H7 (cell line): Measurements from ENCODE around the gene COMP. TPM values are rescaled to one million over a fixed set of nuclear protein-coding genes. Genes with fewer than 3 reads are reported as not detected.

ENCODE experiments used
- DNase-seq: peaks from one replicate; pipeline ENCODE4 v3.0.0; 2012
- H3K27me3 ChIP-seq: 2 replicates; pipeline ENCODE4 v1.6.0; 2011; ENCODE audit warnings: mild to moderate bottlenecking, low read length; ENCODE audit not compliant: control insufficient read depth, insufficient read depth
- H3K36me3 ChIP-seq: replicated peaks from 2 replicates; pipeline ENCODE4 v1.5.1; 2011; ENCODE audit warnings: low read length; ENCODE audit not compliant: control insufficient read depth, insufficient read depth
- H3K4me3 ChIP-seq: 2 replicates; pipeline ENCODE4 v1.5.1; 2011; ENCODE audit warnings: low read depth, mild to moderate bottlenecking, control low read depth, low read length, moderate library complexity; ENCODE audit not compliant: insufficient read depth
- total RNA-seq: library from RNA; depleted of rRNA; stranded (reverse); fragments of >200 nt; shearing (Covaris generic); gene quantifications from 2 replicates; pipeline ENCODE4 v1.2.3, GENCODE V29; 2014

The COMP gene
- total RNA-seq, 1 experiment from 2014 or later: not detected

DNA sequence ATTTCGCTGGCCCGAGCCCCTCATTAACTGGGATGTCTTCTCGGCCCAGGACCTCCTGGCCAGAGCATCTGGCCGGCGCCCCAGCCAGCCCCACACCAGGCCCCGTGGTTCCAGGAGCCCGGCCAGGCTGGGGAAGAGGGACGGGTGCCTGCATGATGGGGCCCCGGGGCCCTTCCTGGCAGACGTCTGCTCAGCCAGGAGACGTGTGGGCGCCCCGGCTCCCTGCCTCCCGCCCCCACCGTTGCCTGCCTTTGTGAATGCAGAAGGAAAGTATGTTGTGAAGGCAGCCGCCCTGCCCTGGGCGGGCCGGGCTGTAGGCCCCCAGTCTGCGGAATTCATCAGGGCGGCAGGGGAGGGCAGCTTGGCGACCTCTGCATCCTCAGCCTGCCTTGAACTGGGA, 4.4 kb upstream of the COMP start:
- Histone ChIP-seq H3K27me3 (peaks cover 65% of the 10 kb centered on the region), H3K4me3 (no peak overlapping the region), H3K36me3 (no peaks in the 10 kb centered on the region)
- DNase-seq: peak; percentile 78

DNA sequence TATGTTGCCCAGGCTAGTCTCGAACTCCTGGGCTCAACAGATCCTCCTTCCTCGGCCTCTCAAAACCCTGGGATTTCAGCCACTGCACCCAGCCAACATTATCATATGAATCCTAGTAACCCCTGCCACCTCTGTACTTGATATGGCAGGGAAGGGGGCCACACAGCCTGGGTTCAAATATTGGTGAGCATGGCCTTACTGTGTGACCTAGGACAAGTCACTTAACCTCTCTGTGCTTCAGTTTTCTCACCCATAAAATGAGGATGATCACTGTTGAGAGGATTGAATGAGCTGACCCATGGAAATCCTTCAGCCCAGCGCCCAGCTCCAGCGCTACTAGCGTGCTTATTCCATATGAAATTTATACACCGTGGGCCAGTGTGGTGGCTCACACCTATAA, 3.6 kb upstream of the COMP start:
- no peak for DNase-seq
- no peaks in the 10 kb centered on the region for H3K36me3 ChIP-seq
- peaks cover 67% of the 10 kb centered on the region for H3K27me3 ChIP-seq
- no peak overlapping the region for H3K4me3 ChIP-seq

DNA sequence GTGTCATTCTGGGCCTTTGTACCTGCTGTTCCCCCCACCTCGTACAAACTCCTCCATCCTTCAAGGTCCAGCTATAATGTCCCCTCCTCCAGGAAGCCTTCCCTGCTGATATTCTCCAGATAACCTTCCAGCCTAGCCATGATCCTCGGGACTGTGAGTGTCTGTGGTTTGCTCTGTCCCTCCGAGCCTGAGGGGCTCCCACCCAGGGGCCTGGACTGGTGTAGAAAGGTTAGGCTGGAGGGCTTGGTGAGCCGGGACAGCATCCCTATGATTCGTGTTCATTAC, 2.9 kb upstream of the COMP start:
- peak; percentile 23 for DNase-seq
- peaks cover 71% of the 10 kb centered on the region for H3K27me3 ChIP-seq
- no peak overlapping the region for H3K4me3 ChIP-seq
- H3K36me3 ChIP-seq: no peaks in the 10 kb centered on the region

DNA sequence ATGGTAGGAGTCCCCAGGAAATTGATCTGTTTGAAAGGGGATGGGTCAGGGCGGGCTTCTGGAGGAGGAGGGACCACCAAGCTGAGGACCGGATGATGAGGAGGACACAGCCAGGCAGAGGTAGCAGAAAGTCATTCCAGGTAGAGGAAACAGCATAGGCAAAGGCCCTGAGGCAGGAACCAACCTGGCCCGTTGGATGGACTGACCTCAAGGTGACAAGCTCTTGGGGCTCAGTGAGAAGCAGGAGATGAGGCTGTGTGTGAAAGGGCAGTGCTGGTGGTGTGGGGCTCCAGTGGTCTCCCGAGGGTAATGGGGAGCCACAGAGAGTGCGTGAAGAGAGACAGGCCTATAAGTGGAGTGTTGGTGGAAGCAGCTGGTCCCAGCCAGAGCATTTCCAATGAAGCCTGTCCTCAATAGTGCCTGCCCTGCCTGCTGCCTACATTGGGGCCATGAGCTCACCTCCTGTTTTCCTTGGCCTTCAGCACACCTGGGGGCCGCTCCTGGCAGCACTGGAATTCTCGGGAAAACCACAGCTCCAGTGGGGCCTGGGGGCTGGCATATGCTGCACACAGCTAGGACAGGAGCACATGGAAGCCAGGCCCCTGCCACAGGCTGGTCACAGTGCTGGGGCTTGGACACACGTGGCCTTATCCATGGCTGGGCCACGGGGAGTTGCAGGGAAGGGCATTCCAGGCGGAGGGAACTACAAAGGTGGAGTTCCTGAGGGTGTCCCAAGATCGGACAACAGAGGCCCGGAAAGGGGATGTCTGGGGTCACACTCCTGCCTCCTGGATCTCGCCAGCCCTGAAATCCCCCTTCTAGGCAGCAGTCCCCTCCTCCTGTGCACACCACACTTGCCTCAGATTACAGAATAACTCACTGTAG, 2.3 kb upstream of the COMP start:
- DNase-seq: peak; percentile 22
- Histone ChIP-seq H3K4me3 (no peak overlapping the region), H3K27me3 (peaks cover 72% of the 10 kb centered on the region), H3K36me3 (no peaks in the 10 kb centered on the region)

DNA sequence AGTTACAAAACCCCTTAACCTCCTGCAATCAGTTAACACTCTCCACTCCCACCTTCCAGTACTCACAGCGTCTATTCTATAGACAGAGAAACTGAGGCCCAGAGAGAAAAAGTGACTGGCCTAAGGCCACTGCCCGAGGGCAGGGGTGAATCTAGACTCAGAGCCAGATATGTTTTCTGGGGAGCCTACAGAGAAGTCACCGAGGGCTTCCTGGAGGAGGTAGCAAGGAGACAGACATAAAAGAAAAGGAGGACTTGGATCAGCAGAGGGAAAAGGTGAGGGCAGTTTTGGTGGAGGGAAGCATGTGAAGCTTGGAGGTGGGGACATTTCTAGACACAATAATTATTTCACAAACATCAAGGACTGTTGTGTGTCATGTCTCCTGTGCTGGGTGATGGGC, 1.6 kb upstream of the COMP start:
- Histone ChIP-seq H3K27me3 (peaks cover 75% of the 10 kb centered on the region), H3K36me3 (no peaks in the 10 kb centered on the region), H3K4me3 (no peak overlapping the region)
- DNase-seq: no peak

DNA sequence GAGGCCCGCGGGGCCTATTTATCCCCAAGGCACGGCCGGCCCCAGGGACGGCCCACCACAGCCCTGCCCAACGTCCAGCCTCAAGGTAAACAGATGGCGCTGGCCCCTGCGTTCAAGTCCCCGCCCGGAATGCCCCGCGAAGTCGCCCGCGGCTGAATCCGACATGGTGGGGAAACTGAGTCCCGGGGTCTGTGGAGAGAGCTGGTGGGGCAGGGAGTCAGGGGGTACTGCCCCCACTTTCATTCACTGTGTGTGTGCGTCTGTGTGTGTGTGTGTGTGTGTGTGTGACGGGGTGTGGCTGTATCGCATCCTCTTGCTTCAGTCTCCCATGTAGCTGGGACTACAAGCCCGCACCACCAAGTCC, 192 bp upstream of the COMP start:
- H3K4me3 ChIP-seq: no peak overlapping the region
- H3K36me3 ChIP-seq: no peaks in the 10 kb centered on the region
- no peak for DNase-seq
- H3K27me3 ChIP-seq: peaks cover 85% of the 10 kb centered on the region

DNA sequence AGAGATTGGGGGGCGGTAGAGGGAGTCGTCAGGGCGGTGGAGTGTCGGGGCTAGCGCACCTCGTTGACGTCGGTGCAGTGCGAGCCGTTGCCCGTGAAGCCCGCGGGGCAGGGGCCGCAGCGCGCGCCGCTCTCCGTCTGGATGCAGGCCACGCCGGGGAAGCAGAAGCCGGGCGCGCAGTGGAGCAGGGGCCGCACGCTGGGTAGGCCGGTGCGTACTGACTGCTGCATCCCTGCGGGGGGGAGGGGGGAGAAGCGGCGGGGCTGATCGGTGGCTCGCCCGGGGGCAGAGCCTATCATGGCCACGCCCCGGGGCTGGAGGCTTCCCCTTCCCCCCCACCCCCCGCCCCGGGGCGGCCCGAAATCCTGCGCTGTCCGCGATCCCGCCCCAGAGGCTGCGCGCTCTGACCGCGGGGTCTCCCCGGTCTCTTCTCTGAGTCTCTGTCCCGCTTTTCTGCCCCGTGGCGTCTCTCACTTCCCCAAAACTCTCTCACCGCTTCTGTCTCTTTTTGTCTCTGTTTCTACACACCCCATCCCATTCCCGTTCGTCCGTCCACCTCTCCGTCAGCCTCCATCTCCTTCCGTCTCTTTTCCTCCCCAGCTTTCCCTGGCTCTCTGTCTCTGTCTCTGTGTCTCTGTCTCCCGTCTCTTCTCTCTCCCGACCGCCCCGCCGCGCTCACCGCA, 1.1 kb downstream of the COMP start:
- H3K4me3 ChIP-seq: peak overlapping the region; percentile 38
- peak; percentile 97 for DNase-seq
- H3K36me3 ChIP-seq: no peaks in the 10 kb centered on the region
- peaks cover 91% of the 10 kb centered on the region for H3K27me3 ChIP-seq

DNA sequence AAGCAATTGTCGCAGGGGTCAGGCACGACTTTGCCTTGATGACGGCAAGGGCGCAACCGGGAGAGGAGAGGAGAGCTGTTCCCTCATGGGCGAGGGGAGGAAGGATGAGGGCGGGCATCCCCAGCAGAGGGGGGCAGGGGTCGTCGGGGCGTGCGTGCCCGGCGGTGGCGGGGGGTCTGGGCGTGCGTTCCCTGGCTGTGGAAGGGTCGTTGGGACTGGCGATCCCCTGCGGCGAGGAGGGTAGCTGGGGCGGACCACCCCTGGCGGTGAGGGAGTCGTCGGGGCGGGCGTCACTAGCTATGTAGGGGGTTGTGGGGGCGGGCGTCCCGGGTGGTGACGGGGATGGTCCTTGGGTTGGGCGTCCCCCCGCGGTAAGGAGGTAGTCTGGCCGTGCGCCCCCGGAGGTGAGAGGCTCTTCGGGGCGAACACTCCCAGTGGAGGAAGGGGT, 1.7 kb downstream of the COMP start:
- peak; percentile 75 for DNase-seq
- peak overlapping the region; percentile 38; the same call in 1 of the 2 replicates for H3K4me3 ChIP-seq
- H3K36me3 ChIP-seq: no peaks in the 10 kb centered on the region
- peaks cover 93% of the 10 kb centered on the region for H3K27me3 ChIP-seq

DNA sequence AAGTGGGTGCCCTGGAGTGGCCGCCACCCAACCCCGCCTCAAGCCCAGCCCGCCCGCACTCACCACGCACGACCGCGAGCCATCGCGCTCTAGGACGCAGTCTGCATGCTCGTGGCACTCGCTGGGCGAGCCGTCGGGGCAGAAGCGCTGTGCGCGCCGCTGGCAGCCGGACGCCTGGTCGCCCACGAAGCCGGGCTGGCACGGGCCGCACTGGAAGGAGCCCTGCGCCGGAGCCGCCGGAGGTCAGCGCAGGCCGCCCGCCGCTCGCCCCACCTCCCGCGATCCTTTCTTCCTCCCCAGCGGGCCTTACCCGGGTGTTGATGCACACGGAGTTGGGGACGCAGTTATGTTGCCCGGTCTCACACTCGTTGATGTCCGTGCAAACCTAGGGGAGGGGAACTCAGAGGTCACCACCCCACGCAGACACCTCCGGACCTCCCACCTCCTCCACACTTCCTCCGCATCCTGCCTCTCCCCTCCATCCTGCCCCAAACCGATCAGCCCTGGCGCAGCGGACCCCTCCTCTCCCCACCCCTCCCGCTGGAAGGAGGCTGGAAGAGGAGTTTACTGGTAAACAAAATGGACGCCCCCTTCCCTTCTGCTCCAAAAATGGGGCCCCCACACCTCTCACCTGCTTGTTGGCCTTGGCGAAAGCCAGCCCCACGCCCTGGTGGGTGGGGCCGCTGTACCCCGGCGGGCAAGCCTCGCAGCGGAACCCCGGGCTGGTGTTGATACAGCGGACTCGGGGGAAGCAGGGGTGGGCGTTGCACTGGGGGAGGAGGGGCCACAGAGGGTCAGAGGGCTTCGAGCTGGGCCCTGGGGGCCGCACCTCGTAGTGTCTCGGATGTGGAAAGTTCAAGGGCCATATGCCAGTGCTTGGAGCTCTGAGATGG, 2.3 kb downstream of the COMP start:
- Histone ChIP-seq H3K4me3 (peak overlapping the region; percentile 38; the same call in 1 of the 2 replicates), H3K36me3 (no peaks in the 10 kb centered on the region), H3K27me3 (peaks cover 95% of the 10 kb centered on the region)
- DNase-seq: peak; percentile 83

DNA sequence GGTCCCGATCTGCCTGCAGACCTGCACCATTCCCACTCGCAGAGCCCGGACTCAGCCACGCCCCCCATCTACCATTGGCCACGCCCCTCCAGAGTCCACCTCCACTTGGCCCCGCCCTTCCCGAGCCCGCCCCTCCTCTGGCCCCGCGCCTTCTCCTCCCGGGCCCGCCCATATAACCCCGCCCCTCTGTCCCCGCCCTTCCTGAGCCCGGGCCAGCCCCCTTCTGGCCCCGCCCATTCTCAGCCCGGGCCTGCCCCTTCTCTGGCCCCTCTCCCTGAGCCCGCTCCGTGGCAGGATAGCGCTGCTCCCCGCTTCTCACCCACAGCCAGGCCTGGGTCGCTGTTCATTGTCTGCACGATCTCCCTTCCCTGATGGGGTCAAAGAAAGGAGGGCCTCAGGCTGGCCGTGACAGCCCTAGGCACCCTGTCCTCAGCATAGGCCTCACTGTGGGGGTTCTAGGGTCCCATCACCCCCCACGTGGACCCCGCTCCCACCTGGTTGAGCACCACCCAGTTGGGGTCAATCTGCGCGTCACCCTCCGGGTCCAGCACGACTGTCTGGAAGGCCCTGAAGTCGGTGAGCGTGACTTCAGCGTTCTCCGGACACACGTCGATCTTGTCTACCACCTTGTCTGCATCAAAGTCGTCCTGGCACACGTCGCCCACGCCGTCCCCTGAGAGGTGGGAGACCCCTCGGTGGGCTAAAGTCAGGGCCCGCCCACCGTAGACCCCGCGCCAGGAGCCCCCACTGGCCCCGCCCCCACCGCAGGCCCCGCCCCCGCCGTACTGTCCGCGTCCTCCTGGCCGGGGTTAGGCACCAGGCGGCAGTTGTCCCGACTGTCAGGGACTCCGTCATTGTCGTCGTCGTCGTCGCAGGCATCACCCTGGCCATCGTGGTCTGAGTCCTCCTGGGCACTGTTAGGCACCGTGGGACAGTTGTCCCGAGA, 5.7 kb downstream of the COMP start:
- peaks cover 76% of the 10 kb centered on the region for H3K27me3 ChIP-seq
- no peaks in the 10 kb centered on the region for H3K36me3 ChIP-seq
- DNase-seq: peak; percentile 100
- peak overlapping the region; percentile 16; the same call in 1 of the 2 replicates for H3K4me3 ChIP-seq

DNA sequence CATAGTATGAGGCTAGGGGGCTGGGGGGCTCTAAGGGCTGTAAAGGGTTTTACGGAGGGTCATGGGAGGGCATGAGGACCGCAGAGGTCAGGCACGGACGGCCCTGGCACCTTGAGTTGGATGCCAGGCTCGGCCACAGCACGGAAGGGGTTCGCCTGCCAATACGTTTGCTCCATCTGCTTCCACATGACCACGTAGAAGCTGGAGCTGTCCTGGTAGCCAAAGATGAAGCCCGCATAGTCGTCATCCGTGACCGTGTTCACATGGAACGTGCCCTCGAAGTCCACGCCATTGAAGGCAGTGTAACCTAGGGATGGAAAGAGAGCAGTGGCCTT, 6.4 kb downstream of the COMP start:
- peaks cover 75% of the 10 kb centered on the region for H3K27me3 ChIP-seq
- no peaks in the 10 kb centered on the region for H3K36me3 ChIP-seq
- H3K4me3 ChIP-seq: no peak overlapping the region
- DNase-seq: no peak

DNA sequence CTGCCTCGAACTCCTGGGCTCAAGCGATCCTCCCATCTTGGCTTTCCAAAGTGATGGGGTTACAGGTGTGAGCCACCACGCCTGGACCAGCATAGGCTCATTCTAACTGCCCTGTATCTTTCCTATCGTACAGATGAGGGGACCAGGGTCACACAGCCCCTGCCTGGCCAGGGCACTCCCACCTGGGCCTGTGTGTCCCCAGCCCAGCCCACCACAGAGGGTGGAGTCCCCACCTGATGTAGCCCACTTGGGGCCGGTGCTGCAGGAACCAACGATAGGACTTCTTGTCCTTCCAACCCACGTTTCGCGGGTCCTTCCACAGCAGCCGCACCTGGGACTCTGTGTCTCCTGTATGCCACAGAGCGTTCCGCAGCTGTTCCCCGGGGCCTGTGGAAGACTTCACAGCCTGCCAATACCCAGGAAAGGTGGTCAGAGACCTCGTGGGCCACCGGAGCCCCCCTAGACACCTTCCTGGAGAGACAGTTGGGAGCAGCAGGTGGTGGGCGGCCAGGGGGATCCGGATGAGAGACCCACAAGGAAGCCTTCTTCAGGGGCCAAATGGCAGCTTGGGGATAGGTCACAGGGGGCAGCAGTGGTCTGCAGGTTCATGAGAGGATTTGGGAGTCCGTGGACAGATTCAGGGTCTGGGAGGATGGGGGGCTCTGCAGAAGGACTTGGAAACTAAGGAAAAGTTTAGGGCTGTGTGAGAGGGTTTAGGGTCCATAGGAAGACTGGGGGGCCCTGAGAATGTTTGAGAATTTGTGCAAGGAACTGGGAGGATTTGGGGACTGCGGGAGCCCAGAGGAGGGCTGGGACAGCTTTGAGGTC, 6.9 kb downstream of the COMP start:
- H3K36me3 ChIP-seq: no peaks in the 10 kb centered on the region
- H3K27me3 ChIP-seq: peaks cover 73% of the 10 kb centered on the region
- no peak overlapping the region for H3K4me3 ChIP-seq
- peak; percentile 67 for DNase-seq

DNA sequence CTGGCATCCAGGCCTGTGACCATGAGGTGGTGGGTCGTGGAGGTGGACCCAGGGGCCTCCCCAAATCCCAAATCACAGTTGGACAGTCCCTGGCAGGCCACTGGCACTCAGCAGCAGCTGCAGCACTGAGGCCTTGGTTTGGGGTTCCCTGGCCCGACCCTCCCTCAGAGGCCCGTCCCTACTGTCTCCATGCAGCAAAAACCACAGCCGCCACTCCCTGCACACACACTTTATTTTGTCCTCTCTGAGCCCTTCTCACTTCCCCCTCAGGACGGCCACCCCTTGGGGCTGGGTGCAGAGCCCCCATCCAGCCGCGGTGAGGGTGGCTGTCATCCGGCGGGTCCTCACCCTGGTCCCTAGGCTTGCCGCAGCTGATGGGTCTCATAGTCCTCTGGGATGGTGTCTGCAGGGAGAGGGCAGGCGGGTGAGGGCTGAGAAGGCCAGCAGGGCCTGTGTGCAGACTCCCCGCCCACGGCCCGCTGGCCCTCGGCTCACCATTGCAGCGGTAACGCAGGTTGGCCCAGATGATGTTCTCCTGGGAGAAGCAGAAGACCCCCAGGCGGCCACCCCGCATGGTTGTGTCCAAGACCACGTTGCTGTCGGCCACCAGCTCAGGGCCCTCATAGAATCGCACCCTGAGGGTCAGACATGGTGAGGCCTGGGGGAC, 8.4 kb downstream of the COMP start:
- no peak overlapping the region for H3K4me3 ChIP-seq
- H3K27me3 ChIP-seq: peaks cover 72% of the 10 kb centered on the region
- DNase-seq: no peak
- no peaks in the 10 kb centered on the region for H3K36me3 ChIP-seq
